ENCODE results near the gene SGPP2.
A peak's percentile ranks its signal among the peaks of the same experiment; 100 is the strongest.

The SGPP2 gene

DNA sequence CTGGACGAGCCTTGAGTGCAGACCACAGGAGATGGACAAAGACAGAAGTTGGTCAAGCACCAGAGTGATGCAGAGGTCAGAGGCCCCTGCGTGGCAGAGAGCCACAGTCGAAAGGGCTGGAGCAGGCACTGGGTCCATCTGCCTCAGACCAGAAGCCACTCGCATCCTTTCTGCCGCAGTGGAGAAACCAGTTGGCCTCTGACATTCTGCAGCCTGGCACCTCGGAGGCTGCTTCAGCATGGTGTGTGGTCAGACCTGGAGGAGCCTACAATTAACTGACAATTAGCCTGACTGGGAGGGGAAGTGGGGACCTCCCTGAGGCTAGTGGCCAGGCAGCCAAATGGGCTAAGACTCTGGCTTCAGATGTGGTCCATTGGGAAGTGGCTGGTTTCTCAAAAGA is 111.1 kb downstream of the SGPP2 start:
- TF ChIP-seq, protein P1, sequence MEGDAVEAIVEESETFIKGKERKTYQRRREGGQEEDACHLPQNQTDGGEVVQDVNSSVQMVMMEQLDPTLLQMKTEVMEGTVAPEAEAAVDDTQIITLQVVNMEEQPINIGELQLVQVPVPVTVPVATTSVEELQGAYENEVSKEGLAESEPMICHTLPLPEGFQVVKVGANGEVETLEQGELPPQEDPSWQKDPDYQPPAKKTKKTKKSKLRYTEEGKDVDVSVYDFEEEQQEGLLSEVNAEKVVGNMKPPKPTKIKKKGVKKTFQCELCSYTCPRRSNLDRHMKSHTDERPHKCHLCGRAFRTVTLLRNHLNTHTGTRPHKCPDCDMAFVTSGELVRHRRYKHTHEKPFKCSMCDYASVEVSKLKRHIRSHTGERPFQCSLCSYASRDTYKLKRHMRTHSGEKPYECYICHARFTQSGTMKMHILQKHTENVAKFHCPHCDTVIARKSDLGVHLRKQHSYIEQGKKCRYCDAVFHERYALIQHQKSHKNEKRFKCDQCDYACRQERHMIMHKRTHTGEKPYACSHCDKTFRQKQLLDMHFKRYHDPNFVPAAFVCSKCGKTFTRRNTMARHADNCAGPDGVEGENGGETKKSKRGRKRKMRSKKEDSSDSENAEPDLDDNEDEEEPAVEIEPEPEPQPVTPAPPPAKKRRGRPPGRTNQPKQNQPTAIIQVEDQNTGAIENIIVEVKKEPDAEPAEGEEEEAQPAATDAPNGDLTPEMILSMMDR (conservative IDR thresholded peaks at IDR 0.05): no peak
- H3K27ac ChIP-seq: no peak overlapping the region

DNA sequence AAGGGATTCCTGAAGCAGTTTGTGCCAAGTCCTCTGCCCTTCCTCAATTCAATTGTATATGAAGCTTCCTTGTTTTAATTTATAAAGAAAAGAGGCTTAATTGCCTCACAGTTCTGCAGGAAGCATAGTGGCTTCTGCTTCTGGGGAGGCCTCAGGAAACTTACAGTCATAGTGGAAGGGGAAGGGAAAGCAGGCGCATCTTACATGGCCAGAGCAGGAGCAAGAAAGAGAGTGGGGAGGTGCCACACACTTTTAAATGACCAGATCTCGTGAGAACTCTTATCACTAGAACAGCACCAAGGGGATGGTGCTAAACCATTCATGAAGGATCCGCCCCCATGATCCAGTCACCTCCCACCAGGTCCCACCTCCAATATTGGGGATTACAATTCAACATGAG is 114.2 kb downstream of the SGPP2 start:
- no peak overlapping the region for H3K27ac ChIP-seq
- TF ChIP-seq, protein P1 (conservative IDR thresholded peaks at IDR 0.05): no peak

DNA sequence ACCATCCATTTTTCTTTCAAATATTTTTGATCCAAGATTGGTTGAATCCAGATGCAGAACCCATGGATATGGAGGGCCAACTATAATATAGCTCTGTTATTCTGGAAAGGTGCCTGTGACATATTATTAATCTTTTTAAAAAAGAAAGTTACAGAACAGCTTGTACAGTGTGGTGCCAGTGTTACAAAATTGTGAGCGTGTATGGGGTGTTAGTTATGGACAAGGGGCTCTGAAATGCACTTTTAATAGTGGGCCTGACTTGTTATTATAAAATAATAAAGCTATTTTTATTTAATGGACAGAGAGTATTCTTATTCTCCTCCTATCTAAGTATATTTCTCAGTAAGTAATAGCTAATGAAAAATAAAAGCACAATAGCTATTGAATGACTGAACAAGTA is 120.3 kb downstream of the SGPP2 start:
- TF ChIP-seq, protein P1 (conservative IDR thresholded peaks at IDR 0.05): no peak
- no peak overlapping the region for H3K27ac ChIP-seq

DNA sequence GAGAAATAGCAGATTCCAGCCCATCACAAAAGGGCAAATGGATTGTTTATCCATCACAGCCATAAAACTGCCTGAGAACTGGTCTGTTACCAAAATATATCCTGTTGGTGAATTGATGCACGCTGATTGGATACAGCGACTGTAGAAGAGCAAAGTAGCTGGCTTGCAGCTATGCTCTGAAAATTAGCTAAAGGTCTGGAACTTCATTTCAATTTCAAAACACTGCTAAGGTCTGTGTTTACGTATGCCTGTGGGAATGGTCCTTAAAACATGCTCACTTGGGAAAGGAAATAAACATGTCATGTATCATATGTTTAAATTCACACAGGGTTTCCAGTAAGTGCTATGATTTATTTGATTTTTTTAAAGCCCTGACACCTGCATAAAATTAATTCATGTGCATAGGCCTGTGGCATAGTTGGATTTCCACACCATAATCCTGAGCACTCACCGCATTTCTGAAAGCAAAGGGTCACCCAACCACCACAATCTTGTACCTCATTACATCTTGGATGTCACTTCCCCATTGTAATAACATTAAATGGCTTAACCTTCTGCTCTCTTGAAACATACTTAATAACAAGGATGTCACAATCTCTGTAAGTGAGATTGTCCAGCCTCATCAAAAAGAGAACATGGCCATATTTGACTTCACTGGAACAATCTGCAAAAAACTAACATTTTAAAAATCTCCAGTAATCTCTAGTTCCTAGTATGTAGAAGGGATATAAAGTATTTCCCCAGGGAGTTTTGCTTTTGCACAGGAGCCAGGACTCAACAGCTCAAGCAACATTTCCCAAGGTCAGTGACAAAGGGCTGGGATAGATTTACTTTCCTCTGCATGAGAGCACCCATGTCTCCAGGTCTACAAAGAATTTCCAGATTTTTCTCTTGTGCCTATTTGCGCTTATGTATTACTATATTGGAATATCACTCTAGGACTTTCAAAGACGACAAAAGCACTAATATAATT is 121.8 kb downstream of the SGPP2 start:
- TF ChIP-seq, protein P1 (conservative IDR thresholded peaks at IDR 0.05): no peak
- H3K27ac ChIP-seq: peak overlapping the region; percentile 53

DNA sequence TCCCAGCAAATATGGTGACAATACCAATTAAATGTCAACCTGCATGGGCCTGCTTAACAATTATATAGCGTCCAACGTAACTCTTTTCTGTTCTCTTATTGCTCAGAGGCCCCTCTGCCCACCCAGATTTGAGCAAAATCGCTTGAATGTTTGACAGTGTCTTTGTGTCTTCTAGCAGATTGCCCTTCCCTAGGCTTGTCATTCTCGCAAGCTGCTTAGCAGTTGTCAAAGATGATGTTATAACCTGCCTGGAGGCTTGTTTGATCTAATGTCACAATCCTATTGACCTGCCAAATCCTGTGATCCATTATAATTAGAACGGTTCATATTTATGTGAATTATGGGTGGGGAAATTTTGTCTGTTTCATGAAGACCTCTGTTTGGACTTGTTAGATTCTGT is 122.7 kb downstream of the SGPP2 start:
- TF ChIP-seq, protein P1 (conservative IDR thresholded peaks at IDR 0.05): no peak
- no peak overlapping the region for H3K27ac ChIP-seq

DNA sequence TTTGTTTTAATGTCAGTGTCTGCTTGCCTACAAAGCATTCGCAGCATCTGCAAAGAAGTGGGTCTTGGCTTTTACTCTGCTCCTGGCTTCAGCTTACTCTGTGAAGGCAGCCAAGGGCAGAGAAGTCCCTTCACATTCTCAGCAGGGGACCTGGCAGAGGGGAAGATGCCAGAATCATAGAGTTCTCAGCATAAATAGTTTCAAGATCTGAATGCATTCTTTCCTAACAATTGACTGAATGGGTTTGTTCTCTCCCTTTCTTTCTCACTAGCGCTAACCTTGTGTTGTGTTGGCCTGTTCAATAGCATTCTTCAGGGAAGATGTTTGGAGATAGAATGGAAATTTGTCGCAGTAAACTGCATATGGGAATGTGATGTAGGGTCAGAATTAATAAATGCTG is 124.6 kb downstream of the SGPP2 start:
- no peak overlapping the region for H3K27ac ChIP-seq
- TF ChIP-seq, protein P1 (conservative IDR thresholded peaks at IDR 0.05): no peak

DNA sequence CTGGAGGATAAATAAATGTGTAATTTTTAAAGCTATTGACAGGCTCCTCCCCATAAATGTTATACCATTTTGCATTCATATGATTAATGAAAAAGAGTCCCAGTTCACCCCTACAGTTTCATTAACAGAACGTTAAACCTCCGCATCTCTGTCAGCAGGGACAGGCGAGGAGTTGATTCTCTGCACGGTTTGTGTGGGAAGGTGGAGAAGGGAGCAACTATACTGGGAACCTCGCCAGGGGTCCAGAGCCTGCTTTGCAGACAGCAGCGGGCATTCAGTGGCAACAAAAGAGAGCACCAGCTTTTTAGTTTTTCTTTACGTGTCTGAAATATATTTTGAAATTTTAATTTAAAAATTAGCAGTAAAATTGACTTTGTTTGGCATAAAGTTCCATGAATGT is 130.2 kb downstream of the SGPP2 start:
- no peak overlapping the region for H3K27ac ChIP-seq
- TF ChIP-seq, protein P1 (conservative IDR thresholded peaks at IDR 0.05): no peak
